Progenitor cell of endocrine pancreas (in vitro differentiated cells): ENCODE results near the gene SH3PXD2A. TPM values are rescaled to one million over a fixed set of nuclear protein-coding genes. Genes with fewer than 3 reads are reported as not detected.

Experiments
- DNase-seq: peaks from one replicate; pipeline ENCODE4 v3.0.0; 2021; ENCODE audit warnings: low spot score; ENCODE audit not compliant: unreplicated experiment
- H3K27ac Mint-ChIP-seq: 2 replicates; pipeline ENCODE4 v1.8.0; 2021; ENCODE audit warnings: mild to moderate bottlenecking, moderate library complexity, mixed read lengths
- H3K27me3 Mint-ChIP-seq: 2 replicates; pipeline ENCODE4 v1.8.0; 2021; ENCODE audit warnings: mixed read lengths
- H3K36me3 Mint-ChIP-seq: 2 replicates; pipeline ENCODE4 v1.8.0; 2022; ENCODE audit warnings: mixed read lengths; ENCODE audit not compliant: insufficient read depth
- H3K4me1 Mint-ChIP-seq: 2 replicates; pipeline ENCODE4 v1.8.0; 2021; ENCODE audit warnings: low read depth, mixed read lengths
- H3K4me3 Mint-ChIP-seq: 2 replicates; pipeline ENCODE4 v1.8.0; 2021; ENCODE audit warnings: low read depth, mild to moderate bottlenecking, moderate library complexity, mixed read lengths
- H3K9me3 Mint-ChIP-seq: 2 replicates; pipeline ENCODE4 v1.8.0; 2021; ENCODE audit warnings: low read depth, mixed read lengths
- CTCF ChIP-seq: fragments of 200-600 bp; sonication (generic); IDR thresholded peaks from one replicate; pipeline ENCODE4 v1.5.0; 2021; ENCODE audit warnings: antibody characterized with exemption, mild to moderate bottlenecking; ENCODE audit not compliant: unreplicated experiment
- total RNA-seq: library from RNA; stranded (reverse); gene quantifications from 2 replicates; pipeline ENCODE4 v1.2.1, GENCODE V29; 2021

Gene SH3PXD2A
- total RNA-seq, 1 donor from 2014 or later = 28.0 TPM

- no peak for TF ChIP-seq CTCF
- Mint-ChIP-seq H3K9me3 (no peaks in the 10 kb centered on the region), H3K4me3 (no peak overlapping the region), H3K4me1 (peaks cover 43% of the 10 kb centered on the region), H3K36me3 (peaks cover 6% of the 10 kb centered on the region), H3K27ac (no peak overlapping the region), H3K27me3 (no peaks in the 10 kb centered on the region)
- DNase-seq = no peak
Measured at GRCh38 chr10:103804871-103805270, 50.5 kb downstream of the SH3PXD2A start.

- H3K27ac Mint-ChIP-seq = peak overlapping the region; percentile 34
- H3K9me3 Mint-ChIP-seq = no peaks in the 10 kb centered on the region
- H3K4me1 Mint-ChIP-seq = peaks cover 43% of the 10 kb centered on the region
Measured at GRCh38 chr10:103803941-103804340, 51.4 kb downstream of the SH3PXD2A start.

GRCh38 chr10:103802637-103803353 is 52.6 kb downstream of the SH3PXD2A start:
- peaks cover 40% of the 10 kb centered on the region for H3K4me1 Mint-ChIP-seq
- TF ChIP-seq CTCF = no peak

More at GRCh38 chr10:103803941-103804340, 51.4 kb downstream of the SH3PXD2A start:
- no peak for DNase-seq
- Mint-ChIP-seq H3K4me3 (no peak overlapping the region), H3K36me3 (peaks cover 10% of the 10 kb centered on the region), H3K27me3 (no peaks in the 10 kb centered on the region)
- no peak for TF ChIP-seq CTCF

GRCh38 chr10:103802081-103802480 is 53.3 kb downstream of the SH3PXD2A start:
- H3K4me3 Mint-ChIP-seq = no peak overlapping the region
- H3K36me3 Mint-ChIP-seq = peaks cover 10% of the 10 kb centered on the region
- no peak overlapping the region for H3K27ac Mint-ChIP-seq
- no peak for DNase-seq
- no peaks in the 10 kb centered on the region for H3K9me3 Mint-ChIP-seq
- peaks cover 38% of the 10 kb centered on the region for H3K4me1 Mint-ChIP-seq
- TF ChIP-seq CTCF = no peak
- no peaks in the 10 kb centered on the region for H3K27me3 Mint-ChIP-seq

More at GRCh38 chr10:103802637-103803353, 52.6 kb downstream of the SH3PXD2A start:
- Mint-ChIP-seq H3K9me3 (no peaks in the 10 kb centered on the region), H3K27me3 (no peaks in the 10 kb centered on the region), H3K36me3 (peaks cover 10% of the 10 kb centered on the region), H3K4me3 (no peak overlapping the region), H3K27ac (no peak overlapping the region)
- DNase-seq = no peak

GRCh38 chr10:103800789-103801540 is 54.4 kb downstream of the SH3PXD2A start:
- TF ChIP-seq CTCF = no peak
- H3K27ac Mint-ChIP-seq = peak overlapping the region; percentile 85

More at GRCh38 chr10:103800789-103801540, 54.4 kb downstream of the SH3PXD2A start:
- peak overlapping the region; percentile 22 for H3K4me3 Mint-ChIP-seq
- peaks cover 32% of the 10 kb centered on the region for H3K4me1 Mint-ChIP-seq
- no peak for DNase-seq
- H3K27me3 Mint-ChIP-seq = no peaks in the 10 kb centered on the region
- no peaks in the 10 kb centered on the region for H3K9me3 Mint-ChIP-seq
- H3K36me3 Mint-ChIP-seq = peaks cover 10% of the 10 kb centered on the region
